CD4-positive, alpha-beta T cell treated with Interleukin-4 for 4 hours (primary cell): ENCODE data around the gene AMMECR1.
A peak's percentile ranks its signal among the peaks of the same experiment; 100 is the strongest.
"Not testable (repeated sequence)": the region's sequence is repeated elsewhere in the genome, so short reads cannot be mapped to it uniquely, and the experiment has no call there.

Experiments used
- DNase-seq: peaks from one replicate; pipeline ENCODE4 v3.0.0-alpha.2; 2020

The AMMECR1 gene

DNA sequence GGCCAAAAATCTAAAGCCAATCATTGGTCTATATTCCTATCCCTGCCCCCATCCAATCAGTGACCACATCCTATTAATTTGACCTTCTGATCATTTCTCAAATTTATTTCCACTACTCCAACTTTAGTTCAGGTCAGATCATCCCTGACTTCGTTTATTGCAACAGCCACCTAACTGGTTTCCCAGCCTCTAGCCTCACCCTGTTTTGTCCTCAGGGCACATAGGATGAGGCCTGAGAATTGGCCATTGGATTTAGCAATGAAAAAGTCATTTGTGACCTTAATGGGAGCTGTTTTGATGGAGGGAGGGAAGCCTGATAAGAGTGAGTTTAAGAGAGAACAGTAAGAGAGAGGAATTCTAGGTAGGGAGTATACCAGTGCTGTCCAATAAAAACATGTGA, 155.0 kb downstream of the AMMECR1 start:
- no peak for DNase-seq

- no peak for DNase-seq
Observed at GRCh38 chrX:110162131-110162530, 155.8 kb downstream of the AMMECR1 start.

DNA sequence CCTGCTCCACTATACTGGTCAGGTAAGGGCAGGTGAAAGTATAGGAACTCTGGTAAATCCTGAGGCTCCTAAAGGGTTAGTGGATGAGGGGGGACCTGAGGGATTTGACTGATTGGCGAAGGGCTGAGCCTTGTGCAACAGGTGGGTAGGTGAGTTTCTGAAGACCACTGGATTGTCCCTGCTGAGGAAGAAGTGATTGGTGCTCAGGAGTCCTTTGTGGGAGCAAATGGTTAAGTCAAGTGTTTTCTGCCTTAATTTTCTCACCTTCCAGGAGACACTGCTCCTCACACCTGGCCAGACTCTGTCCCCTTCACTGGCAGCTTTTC, 156.6 kb downstream of the AMMECR1 start:
- DNase-seq = no peak

DNA sequence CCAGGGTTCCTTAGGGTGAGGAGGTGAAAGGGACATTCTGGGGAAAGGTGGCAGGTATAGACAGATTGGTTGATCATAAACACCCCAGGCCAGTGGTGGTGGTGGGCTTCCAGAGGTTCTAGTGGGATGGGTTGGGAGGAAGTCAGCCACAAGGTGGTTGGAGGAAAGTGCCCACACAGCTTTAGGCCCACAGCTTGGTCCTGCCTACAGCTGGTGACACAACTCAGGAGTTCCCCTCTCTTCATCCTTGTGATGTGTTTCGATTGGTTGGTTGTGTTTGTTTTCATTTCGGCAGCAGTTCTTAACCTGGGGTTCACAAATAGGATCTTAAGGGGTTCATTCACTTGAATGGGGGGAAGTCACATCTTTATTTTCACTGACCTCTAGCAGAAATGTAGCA, 158.0 kb downstream of the AMMECR1 start:
- DNase-seq = no peak

GRCh38 chrX:110159235-110159634, 158.7 kb downstream of the AMMECR1 start:
- no peak for DNase-seq

- DNase-seq = no peak
Observed at GRCh38 chrX:110157444-110157843, 160.4 kb downstream of the AMMECR1 start.

- DNase-seq = peak; percentile 40
Observed at GRCh38 chrX:110156167-110156754, 161.6 kb downstream of the AMMECR1 start.

- no peak for DNase-seq
Observed at GRCh38 chrX:110155759-110156158, 162.1 kb downstream of the AMMECR1 start.

DNA sequence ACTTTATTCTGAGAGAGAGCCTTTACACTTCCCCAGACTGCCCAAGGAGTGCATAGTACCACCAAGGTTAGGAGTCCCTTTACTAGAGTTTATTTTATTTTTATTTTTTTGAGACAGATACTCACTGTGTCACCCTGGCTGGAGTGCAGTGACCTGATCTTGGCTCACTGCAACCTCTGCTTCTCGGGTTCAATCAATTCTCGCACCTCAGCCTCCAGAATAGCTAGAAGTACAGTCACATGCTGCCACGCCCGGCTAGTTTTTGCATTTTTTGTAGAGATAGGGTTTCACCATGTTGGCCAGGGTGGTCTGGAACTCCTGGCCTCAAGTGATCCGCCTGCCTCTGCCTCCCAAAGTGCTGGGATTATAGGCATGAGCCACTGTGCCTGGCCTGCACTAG, 163.6 kb downstream of the AMMECR1 start:
- DNase-seq = not testable (repeated sequence)

DNA sequence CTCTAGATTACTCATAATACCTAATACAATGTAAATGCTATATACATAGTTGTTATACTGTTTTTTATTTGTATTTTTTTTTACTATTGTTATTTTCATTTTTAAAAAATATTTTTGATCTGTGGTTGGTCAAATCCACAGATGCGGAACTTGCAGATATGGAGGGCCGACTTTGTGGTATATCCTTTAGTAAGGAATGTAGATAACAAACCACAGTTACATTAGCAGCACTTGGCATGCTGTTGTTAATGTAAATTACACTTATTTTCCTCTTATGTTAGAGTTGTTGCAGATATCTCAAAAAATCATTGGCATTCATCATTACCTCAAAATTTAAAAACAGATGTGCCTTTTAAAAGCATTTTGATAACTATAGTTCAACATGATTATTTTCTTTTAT, 164.0 kb downstream of the AMMECR1 start:
- no peak for DNase-seq

DNA sequence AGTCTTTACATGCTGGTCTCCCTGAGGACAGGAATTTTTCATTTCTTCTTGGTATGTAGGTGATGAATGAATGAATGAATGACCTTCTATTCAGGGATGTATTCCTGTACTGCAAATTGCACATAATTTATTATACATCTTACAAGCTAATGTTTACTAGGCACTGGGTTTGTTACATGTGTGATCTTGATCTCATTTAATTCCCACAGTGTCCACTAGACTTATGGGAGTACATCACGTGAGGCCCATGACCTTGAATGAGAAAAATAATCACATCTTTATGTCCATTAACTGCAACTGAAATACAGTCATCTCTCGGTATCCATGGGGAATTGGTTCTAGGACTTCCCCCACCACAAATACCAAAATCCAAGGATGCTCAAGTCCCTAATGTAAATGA, 164.6 kb downstream of the AMMECR1 start:
- DNase-seq = no peak

DNA sequence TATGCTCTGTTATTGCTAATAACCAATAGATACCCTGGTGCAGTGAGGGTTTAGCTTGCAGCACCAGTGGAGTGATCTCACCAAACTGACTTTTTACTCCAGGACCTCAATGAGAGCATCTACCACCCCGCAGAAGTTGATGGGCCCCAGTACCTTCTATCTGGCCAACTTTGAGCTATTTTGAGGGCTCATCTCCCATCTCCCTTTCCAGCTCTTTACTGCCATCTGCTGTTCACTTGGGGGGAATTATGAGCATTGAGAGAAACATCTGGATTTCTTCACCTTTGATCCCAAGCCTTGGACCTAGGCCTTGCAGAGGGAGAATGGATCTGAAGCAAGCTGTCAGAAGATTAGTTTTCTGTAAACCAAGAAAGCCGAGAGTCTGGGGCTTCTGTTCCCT, 171.4 kb downstream of the AMMECR1 start:
- peak; percentile 39 for DNase-seq

GRCh38 chrX:110145854-110146253, 172.0 kb downstream of the AMMECR1 start:
- peak; percentile 17 for DNase-seq

GRCh38 chrX:110145311-110145710, 172.6 kb downstream of the AMMECR1 start:
- no peak for DNase-seq
